ENCODE data around the gene SEPTIN3.

GRCh38 chr22:41932353-41932752, 36.9 kb upstream of the SEPTIN3 start:
- TF ChIP-seq EP300 (IDR thresholded peaks at IDR 0.05) (no peak), CTCF (IDR thresholded peaks at IDR 0.05) (no peak)

Measured in tibial nerve (tissue), 4 donors.